K562 (cell line): ENCODE results near the gene DXO. TPM values are rescaled to one million over a fixed set of nuclear protein-coding genes. Genes with fewer than 3 reads are reported as not detected.
A peak's percentile ranks its signal among the peaks of the same experiment; 100 is the strongest.

Experiments used
- ARID1B ChIP-seq: fragments of 450-650 bp; IDR thresholded peaks from 2 replicates; pipeline ENCODE4 v1.6.1; 2016; ENCODE audit warnings: antibody characterized with exemption, mild to moderate bottlenecking, inconsistent platforms
- BRD9 ChIP-seq: fragments of 450-650 bp; IDR thresholded peaks from 2 replicates; pipeline ENCODE4 v1.6.1; 2018; ENCODE audit warnings: low read depth; ENCODE audit not compliant: partially characterized antibody
- CBX2 ChIP-seq: fragments of 200-600 bp; sonication (generic); IDR thresholded peaks from one replicate; pipeline ENCODE4 v1.6.1; 2012; ENCODE audit warnings: mild to moderate bottlenecking, low read length, inconsistent platforms; ENCODE audit not compliant: insufficient read depth, poor library complexity, severe bottlenecking
- CCNT2 ChIP-seq: IDR thresholded peaks from 2 replicates; pipeline ENCODE4 v1.6.1; 2011; ENCODE audit warnings: borderline replicate concordance, low read depth, mild to moderate bottlenecking, moderate library complexity, mixed read lengths, low read length; ENCODE audit not compliant: insufficient read length; ENCODE audit errors: extremely low read depth
- CSDE1 ChIP-seq, 2 experiments: fragments of 450-650 bp; IDR thresholded peaks; 2 replicates each; pipeline ENCODE4 v1.6.1; 2016; ENCODE audit warnings: mild to moderate bottlenecking in 1 of 2
- CTBP1 ChIP-seq: fragments of 450-650 bp; IDR thresholded peaks from 2 replicates; pipeline ENCODE4 v1.6.1; 2016; ENCODE audit warnings: borderline replicate concordance
- FOSL1 ChIP-seq: fragments of 200-800 bp; sonication (Bioruptor generic); conservative IDR thresholded peaks from 2 replicates; pipeline ENCODE4 v1.6.1; 2016; ENCODE audit warnings: missing genetic modification characterization, missing compliant biosample characterization
- GABPA ChIP-seq: fragments of 200-800 bp; sonication (Bioruptor generic); conservative IDR thresholded peaks from 2 replicates; pipeline ENCODE4 v1.6.1; 2016; ENCODE audit warnings: low read depth, missing genetic modification characterization, missing compliant biosample characterization
- HCFC1 ChIP-seq: IDR thresholded peaks from 2 replicates; pipeline ENCODE4 v1.6.1; 2012; ENCODE audit warnings: low read depth, low read length, improper control_type of control experiment
- HOMEZ ChIP-seq: fragments of 250-450 bp; sonication (Bioruptor Pico); IDR thresholded peaks from 2 replicates; pipeline ENCODE4 v1.4.0; 2020; ENCODE audit warnings: mild to moderate bottlenecking, moderate library complexity
- JUND ChIP-seq, 2 experiments: IDR thresholded peaks; 2 replicates in 1 of 2; 3 replicates in 1 of 2; pipeline ENCODE4 v1.6.1; 2011; ENCODE audit warnings: borderline replicate concordance in 2 of 2, low read depth in 2 of 2, low read length in 2 of 2, improper control_type of control experiment in 1 of 2, missing biosample characterization in 1 of 2, missing genetic modification characterization in 1 of 2, missing genetic modification reagents in 1 of 2
- MIER1 ChIP-seq: fragments of 450-650 bp; IDR thresholded peaks from 2 replicates; pipeline ENCODE4 v1.6.1; 2016; ENCODE audit warnings: antibody characterized with exemption, mild to moderate bottlenecking, low read depth
- NFATC3 ChIP-seq: fragments of 450-650 bp; IDR thresholded peaks from 2 replicates; pipeline ENCODE4 v1.6.1; 2017; ENCODE audit warnings: mild to moderate bottlenecking
- PHF20 ChIP-seq: fragments of 450-650 bp; IDR thresholded peaks from 2 replicates; pipeline ENCODE4 v1.6.1; 2018; ENCODE audit not compliant: partially characterized antibody
- PHTF2 ChIP-seq: fragments of 250-450 bp; sonication (Bioruptor Pico); IDR thresholded peaks from 2 replicates; pipeline ENCODE4 v1.5.0; 2021; ENCODE audit warnings: mild to moderate bottlenecking
- PPARD ChIP-seq: fragments of 250-450 bp; sonication (Bioruptor Pico); IDR thresholded peaks from 2 replicates; pipeline ENCODE4 v1.8.0; 2022; ENCODE audit warnings: inconsistent platforms, mild to moderate bottlenecking, moderate library complexity
- RBBP5 ChIP-seq: fragments of 200-600 bp; sonication (generic); IDR thresholded peaks from 2 replicates; pipeline ENCODE4 v1.6.1; 2012; ENCODE audit warnings: borderline replicate concordance, mild to moderate bottlenecking, low read length, control low read depth, inconsistent platforms; ENCODE audit not compliant: insufficient read depth, poor library complexity, severe bottlenecking
- RFX1 ChIP-seq: fragments of 450-650 bp; IDR thresholded peaks from 2 replicates; pipeline ENCODE4 v1.6.1; 2016; ENCODE audit warnings: mild to moderate bottlenecking, moderate library complexity
- ZC3H8 ChIP-seq: fragments of 450-650 bp; IDR thresholded peaks from 2 replicates; pipeline ENCODE4 v1.6.1; 2017
- ZNF174 ChIP-seq: fragments of 250-450 bp; sonication (Bioruptor Pico); IDR thresholded peaks from 2 replicates; pipeline ENCODE4 v1.4.0; 2020; ENCODE audit warnings: mild to moderate bottlenecking
- ZNF282 ChIP-seq: sonication (generic); formaldehyde crosslinking; IDR thresholded peaks from 2 replicates; pipeline ENCODE4 v1.8.1; 2023; ENCODE audit warnings: missing genetic modification reagents
- ZNF57 ChIP-seq: fragments of 450-650 bp; formaldehyde crosslinking; IDR thresholded peaks from 2 replicates; pipeline ENCODE4 v1.4.0; 2020; ENCODE audit warnings: mild to moderate bottlenecking, moderate library complexity
- ZNF766 ChIP-seq: fragments of 200-800 bp; sonication (Bioruptor generic); conservative IDR thresholded peaks from 2 replicates; pipeline ENCODE4 v1.6.1; 2016; ENCODE audit warnings: missing genetic modification characterization, missing compliant biosample characterization
- polyA plus RNA-seq, 8 experiments: library from polyadenylated mRNA; depleted of rRNA in 4 of 8; stranded (reverse) in 5 of 8; unstranded in 3 of 8; fragments of >200 nt; fragmentation: Nextera tagmentation in 2 of 8; fragmentation: Illumina TruSeq in 1 of 8; extraction: Ambion mirVana in 2 of 8; extraction: Trizol in 1 of 8; gene quantifications; 2 replicates each; pipeline versions ENCODE4 v1.2.1 to v1.2.3, GENCODE V29; 2011 to 2014; ENCODE audit warnings: inconsistent platforms in 1 of 8, missing spikeins in 1 of 8
- total RNA-seq, 7 experiments: library from RNA; depleted of rRNA in 6 of 7; stranded (reverse); fragments of >200 nt in 6 of 7; fragmentation: Illumina TruSeq in 2 of 7; extraction: Trizol in 2 of 7; gene quantifications; 2 replicates each; pipeline versions ENCODE4 v1.2.1 to v1.2.3, GENCODE V29; 2011 to 2021; ENCODE audit warnings: low replicate concordance in 1 of 7
- TF ChIP-seq, protein P1 (sequence below): fragments of 250-450 bp; sonication (Bioruptor Pico); IDR thresholded peaks from 2 replicates; pipeline ENCODE4 v1.4.0; 2020

DXO gene
- total and polyA plus RNA-seq, 9 of the 15 experiments (the other 6 are each of a cell fraction or from before 2014, with no cell fraction given) = 6.4 to 35.1 (median 19.4) TPM

- TF ChIP-seq ZNF282 (CRISPR knock-in tag) (no peak), ARID1B (no peak), PHTF2 (CRISPR knock-in tag) (no peak), ZC3H8 (no peak), RBBP5 (no peak), ZNF174 (CRISPR knock-in tag) (no peak), HCFC1 (no peak), NFATC3 (no peak), CBX2 (no peak), CTBP1 (no peak), ZNF766 (CRISPR knock-in tag) (peak; percentile 48; the same call in 1 of the 2 replicates), MIER1 (peak; percentile 74; the same call in 1 of the 2 replicates), JUND (IDR thresholded peaks at IDR 0.05; ENCODE audit: borderline replicate concordance, low read depth, low read length) (no peak), JUND (tag; IDR thresholded peaks at IDR 0.05; ENCODE audit: borderline replicate concordance, low read depth, low read length) (no peak), PHF20 (no peak), PPARD (CRISPR knock-in tag) (no peak), BRD9 (no peak), HOMEZ (CRISPR knock-in tag) (0 out of 2 replicates have a peak, but pooled peaks have one; percentile 52), FOSL1 (tag) (no peak), RFX1 (no peak), CCNT2 (no peak), GABPA (tag) (no peak), ZNF57 (CRISPR knock-in tag) (no peak), CSDE1 (IDR thresholded peaks at IDR 0.05) (no peak)
- TF ChIP-seq, protein P1, sequence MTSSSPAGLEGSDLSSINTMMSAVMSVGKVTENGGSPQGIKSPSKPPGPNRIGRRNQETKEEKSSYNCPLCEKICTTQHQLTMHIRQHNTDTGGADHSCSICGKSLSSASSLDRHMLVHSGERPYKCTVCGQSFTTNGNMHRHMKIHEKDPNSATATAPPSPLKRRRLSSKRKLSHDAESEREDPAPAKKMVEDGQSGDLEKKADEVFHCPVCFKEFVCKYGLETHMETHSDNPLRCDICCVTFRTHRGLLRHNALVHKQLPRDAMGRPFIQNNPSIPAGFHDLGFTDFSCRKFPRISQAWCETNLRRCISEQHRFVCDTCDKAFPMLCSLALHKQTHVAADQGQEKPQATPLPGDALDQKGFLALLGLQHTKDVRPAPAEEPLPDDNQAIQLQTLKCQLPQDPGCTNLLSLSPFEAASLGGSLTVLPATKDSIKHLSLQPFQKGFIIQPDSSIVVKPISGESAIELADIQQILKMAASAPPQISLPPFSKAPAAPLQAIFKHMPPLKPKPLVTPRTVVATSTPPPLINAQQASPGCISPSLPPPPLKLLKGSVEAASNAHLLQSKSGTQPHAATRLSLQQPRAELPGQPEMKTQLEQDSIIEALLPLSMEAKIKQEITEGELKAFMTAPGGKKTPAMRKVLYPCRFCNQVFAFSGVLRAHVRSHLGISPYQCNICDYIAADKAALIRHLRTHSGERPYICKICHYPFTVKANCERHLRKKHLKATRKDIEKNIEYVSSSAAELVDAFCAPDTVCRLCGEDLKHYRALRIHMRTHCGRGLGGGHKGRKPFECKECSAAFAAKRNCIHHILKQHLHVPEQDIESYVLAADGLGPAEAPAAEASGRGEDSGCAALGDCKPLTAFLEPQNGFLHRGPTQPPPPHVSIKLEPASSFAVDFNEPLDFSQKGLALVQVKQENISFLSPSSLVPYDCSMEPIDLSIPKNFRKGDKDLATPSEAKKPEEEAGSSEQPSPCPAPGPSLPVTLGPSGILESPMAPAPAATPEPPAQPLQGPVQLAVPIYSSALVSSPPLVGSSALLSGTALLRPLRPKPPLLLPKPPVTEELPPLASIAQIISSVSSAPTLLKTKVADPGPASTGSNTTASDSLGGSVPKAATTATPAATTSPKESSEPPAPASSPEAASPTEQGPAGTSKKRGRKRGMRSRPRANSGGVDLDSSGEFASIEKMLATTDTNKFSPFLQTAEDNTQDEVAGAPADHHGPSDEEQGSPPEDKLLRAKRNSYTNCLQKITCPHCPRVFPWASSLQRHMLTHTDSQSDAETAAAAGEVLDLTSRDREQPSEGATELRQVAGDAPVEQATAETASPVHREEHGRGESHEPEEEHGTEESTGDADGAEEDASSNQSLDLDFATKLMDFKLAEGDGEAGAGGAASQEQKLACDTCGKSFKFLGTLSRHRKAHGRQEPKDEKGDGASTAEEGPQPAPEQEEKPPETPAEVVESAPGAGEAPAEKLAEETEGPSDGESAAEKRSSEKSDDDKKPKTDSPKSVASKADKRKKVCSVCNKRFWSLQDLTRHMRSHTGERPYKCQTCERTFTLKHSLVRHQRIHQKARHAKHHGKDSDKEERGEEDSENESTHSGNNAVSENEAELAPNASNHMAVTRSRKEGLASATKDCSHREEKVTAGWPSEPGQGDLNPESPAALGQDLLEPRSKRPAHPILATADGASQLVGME (CRISPR knock-in tag) = 0 out of 2 replicates have a peak, but pooled peaks have one; percentile 51
Measured at GRCh38 chr6:31958412-31958740, 13.6 kb downstream of the DXO start (continued).
